ENCODE measurements around the gene SLC35D2.

The SLC35D2 gene

DNA sequence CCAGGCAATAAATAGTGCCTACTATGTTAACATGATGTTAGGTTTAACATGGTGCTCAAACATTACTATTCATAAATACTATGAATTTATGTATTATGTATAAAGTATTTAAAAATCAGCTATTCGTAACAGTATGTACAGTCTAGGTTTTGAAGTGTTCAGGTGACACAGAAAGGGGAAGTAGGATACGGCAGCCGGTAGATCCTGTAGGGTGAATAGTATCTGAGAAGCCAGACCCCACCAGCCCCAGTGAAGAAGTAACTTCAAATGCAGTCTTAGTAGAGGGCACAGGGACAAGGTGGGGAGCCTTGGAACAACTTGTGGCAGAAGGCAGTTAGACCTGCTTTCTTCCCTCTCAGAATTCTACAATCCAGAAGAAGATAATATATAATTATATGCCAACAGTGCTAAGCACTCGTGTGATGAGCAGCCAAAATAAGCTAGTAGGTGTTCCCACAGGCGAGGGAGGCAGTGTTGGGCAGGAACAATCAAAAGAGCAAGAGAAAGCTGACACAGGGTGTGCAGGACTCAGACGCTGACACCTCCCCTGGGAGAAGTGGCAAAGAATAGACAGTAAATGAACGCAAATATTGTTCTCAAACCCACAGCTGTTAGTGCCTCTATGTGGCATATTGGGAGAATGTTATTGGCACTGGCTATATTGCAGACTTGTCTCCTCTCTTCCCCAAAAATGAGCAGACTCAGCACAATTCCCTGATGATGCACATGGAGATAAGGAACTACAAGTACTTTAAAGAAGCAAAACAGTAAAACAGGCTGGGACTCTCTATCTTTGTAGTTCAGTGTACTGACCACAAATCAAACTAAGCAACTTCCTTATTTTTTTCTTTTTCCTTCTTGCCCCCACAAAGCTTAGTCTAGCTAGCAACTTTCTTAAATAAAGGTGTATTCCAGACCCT is 30.1 kb upstream of the SLC35D2 start:
- ChIA-PET CTCF (interaction anchor here (0.9 to 2.4 kb wide), 6 partner anchors 9 to 253 kb away, joined by 3 to 9 read pairs (median 4); no protein-coding TSS in a partner anchor), POLR2A (no interaction called here)
- TF ChIP-seq, protein P1, sequence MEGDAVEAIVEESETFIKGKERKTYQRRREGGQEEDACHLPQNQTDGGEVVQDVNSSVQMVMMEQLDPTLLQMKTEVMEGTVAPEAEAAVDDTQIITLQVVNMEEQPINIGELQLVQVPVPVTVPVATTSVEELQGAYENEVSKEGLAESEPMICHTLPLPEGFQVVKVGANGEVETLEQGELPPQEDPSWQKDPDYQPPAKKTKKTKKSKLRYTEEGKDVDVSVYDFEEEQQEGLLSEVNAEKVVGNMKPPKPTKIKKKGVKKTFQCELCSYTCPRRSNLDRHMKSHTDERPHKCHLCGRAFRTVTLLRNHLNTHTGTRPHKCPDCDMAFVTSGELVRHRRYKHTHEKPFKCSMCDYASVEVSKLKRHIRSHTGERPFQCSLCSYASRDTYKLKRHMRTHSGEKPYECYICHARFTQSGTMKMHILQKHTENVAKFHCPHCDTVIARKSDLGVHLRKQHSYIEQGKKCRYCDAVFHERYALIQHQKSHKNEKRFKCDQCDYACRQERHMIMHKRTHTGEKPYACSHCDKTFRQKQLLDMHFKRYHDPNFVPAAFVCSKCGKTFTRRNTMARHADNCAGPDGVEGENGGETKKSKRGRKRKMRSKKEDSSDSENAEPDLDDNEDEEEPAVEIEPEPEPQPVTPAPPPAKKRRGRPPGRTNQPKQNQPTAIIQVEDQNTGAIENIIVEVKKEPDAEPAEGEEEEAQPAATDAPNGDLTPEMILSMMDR (IDR thresholded peaks at IDR 0.05; ENCODE audit: control extremely low read depth, extremely low read depth, low read depth, missing control alignments) = no peak
- DNase-seq (ENCODE audit: extremely low spot score) = peak; percentile 34

DNA sequence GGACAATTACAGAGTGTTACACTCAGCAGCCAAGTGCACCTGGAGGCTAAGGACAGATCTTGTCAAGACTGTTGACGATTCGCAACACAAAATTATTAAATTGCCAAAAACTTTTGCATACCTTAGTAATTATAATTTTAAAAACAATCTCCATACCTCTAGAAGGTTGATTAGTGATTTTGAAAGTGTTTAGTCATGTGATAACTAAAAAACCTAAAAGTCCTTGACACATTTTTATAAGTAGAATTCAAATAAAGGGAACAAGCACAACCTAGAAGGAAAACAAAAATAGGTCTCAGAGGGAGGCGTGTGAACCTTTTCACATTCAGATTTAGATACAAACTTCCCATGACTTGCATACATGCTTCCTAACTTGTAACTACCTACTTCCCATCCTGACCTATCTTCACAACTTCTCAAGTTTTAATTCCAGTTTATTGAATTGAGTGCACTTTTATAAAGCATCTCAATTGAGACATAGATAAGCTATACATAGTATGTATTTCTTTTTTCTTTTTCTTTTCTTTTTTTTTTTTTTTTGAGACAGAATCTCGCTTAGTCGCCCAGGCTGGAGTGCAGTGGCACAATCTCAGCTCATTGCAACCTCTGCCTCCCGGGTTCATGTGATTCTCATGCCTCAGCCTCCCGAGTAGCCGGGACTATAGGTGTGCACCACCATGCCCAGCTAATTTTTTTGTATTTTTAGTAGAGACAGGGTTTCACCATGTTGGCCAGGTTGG is 28.8 kb upstream of the SLC35D2 start:
- ChIA-PET CTCF (interaction anchor here (1.3 to 2.4 kb wide), 3 partner anchors 13 to 30 kb away, joined by 3 to 9 read pairs (median 7); no protein-coding TSS in a partner anchor), POLR2A (interaction anchor here (0.6 kb wide), 1 partner anchor 905 kb away, joined by 3 read pairs; no protein-coding TSS in a partner anchor)
- TF ChIP-seq, protein P1 (IDR thresholded peaks at IDR 0.05; ENCODE audit: control extremely low read depth, extremely low read depth, low read depth, missing control alignments) = no peak
- DNase-seq (ENCODE audit: extremely low spot score) = no peak

DNA sequence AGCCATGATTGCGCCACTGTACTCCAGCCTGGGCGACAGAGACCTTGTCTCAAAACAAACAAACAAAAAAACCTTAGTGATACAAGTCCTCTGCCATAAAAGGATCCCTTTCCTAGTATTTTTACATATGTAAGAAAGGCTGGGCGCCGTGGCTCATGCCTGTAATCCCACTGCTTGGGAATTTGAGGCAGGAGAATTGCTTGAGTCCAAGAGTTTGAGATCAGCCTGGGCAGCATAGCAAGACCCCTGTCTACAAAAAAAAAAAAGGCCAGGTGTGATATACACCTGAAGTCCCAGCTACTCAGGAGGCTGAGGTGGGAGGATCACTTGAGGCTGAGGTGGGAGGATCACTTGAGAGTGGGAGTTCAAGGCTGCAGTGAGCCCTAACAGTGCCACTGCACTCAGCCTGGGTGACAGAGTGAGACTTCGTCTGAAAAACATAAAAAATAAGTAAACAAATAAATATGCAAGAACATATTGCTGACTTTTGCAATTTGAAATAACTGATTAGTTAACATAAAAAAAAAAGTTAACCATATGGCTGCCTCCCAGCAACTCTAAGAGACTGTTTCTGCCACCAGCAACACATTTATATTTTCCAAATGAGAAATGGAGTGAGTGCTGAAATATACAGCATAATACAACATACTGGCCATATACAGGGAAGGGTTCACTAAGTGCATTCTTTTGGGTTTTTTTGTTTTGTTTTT is 27.8 kb upstream of the SLC35D2 start:
- CTCF ChIA-PET = no interaction called here
- POLR2A ChIA-PET = no interaction called here
- TF ChIP-seq, protein P1 (IDR thresholded peaks at IDR 0.05; ENCODE audit: control extremely low read depth, extremely low read depth, low read depth, missing control alignments) = no peak
- DNase-seq (ENCODE audit: extremely low spot score) = no peak

DNA sequence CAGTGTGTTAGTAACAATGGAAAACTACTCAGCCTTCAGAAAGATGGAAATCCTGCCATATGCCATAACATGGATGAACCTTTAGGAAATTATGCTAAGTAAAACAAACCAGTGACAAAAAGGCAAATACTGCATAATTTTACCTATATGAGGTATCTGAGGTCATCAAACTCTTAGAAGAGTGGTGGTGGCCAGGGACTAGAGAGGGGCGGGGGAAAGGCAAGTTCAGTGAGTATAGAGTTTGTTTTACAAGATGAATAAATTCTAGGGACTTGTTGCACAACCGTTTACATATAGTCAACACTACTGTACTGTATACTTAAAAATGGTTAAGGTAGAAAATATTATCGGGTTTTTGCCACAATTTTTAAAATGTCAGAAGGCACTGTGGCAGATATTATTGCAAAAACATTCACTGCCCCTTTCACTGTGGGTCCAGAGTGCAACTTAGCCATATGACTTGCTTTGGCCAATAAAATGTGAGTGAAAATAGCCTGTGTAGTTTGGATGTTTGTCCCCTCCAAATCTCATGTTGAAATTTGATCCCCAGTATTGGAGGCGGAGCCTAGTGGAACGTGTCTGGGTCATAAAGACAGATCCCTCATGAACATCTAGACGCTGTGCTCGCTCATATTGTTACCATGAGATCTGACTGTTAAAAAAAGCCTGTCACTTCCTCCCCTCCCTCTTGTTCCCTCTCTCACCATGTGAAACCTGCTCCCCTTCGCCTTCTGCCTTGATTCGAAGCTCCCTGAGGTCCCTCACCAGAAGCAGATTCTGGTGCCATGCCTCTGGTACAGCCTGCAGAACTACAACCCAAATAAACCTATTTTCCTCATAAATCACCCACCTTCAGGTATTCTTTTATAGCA is 25.1 kb upstream of the SLC35D2 start:
- TF ChIP-seq, protein P1 (IDR thresholded peaks at IDR 0.05; ENCODE audit: control extremely low read depth, extremely low read depth, low read depth, missing control alignments) = no peak
- POLR2A ChIA-PET = no interaction called here
- no peak for DNase-seq (ENCODE audit: extremely low spot score)
- CTCF ChIA-PET = interaction anchor here (1.4 to 1.5 kb wide), 2 partner anchors 34 to 82 kb away, joined by 3 to 4 read pairs; no protein-coding TSS in a partner anchor

DNA sequence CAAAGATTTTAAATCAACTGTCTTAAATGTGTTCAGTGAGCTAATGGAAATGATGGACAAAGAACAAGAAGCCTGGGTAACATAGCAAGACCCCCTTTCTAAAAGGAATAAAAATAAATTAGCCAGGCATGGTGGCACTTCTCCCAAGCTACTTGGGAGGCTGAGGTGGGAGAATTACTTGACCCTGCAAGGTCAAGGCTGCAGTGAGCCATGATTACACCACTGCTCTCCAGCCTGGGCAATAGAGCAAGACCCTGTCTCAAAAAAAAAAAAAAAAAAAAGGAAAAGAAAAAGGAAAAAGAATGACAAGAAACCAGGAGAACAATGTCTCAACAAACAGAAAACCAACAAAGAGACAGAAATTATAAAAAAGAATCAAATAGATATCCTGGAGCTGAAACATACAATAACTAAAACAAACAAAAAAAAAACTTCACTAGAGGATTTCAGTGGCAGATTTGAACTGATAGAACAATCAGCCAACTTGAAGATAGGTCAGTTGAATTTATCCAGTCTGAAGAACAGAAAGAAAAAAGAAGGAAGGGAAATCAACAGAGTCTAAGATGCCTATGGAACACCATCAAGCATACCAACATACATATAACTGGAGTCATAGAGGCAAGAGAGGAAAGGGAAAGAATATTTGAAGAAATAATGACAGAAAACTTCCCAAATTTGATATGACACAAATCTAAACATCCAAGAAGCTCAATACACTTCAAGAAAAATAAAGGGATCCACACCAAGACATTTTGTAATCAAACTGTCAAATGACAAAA is 16.8 kb upstream of the SLC35D2 start:
- ChIA-PET CTCF (interaction anchor here (1.7 to 2.1 kb wide), 3 partner anchors 9 to 267 kb away, joined by 3 to 9 read pairs (median 4); no protein-coding TSS in a partner anchor), POLR2A (no interaction called here)

More for the DNA sequence above, 16.8 kb upstream of the SLC35D2 start:
- TF ChIP-seq, protein P1 (IDR thresholded peaks at IDR 0.05; ENCODE audit: control extremely low read depth, extremely low read depth, low read depth, missing control alignments) = no peak
- DNase-seq (ENCODE audit: extremely low spot score) = no peak
